OCI-LY1 (cell line): Measurements from ENCODE around the gene SIGLEC5.

Experiments
- H2AFZ ChIP-seq: fragments of 200-600 bp; sonication (generic), shearing (Covaris generic); 2 replicates; pipeline ENCODE4 v1.6.0; 2014; ENCODE audit warnings: antibody characterized with exemption, mild to moderate bottlenecking, low read length
- H3F3A ChIP-seq: fragments of 200-600 bp; sonication (generic), shearing (Covaris generic); 2 replicates; pipeline ENCODE4 v1.6.0; 2014; ENCODE audit warnings: mild to moderate bottlenecking, antibody characterized with exemption, low read length, moderate library complexity; ENCODE audit not compliant: insufficient read depth
- H3K27ac ChIP-seq: fragments of 200-600 bp; sonication (generic); 2 replicates; pipeline ENCODE4 v1.5.1; 2014; ENCODE audit warnings: low read length, mixed run types, mild to moderate bottlenecking, low read depth; ENCODE audit not compliant: poor library complexity, severe bottlenecking
- H3K27me3 ChIP-seq: fragments of 200-600 bp; sonication (generic); 2 replicates; pipeline ENCODE4 v1.6.0; 2014; ENCODE audit warnings: antibody characterized with exemption, mild to moderate bottlenecking, low read length, moderate library complexity; ENCODE audit not compliant: insufficient read depth
- H3K36me3 ChIP-seq: fragments of 200-600 bp; sonication (generic); 2 replicates; pipeline ENCODE4 v1.6.1; 2014; ENCODE audit warnings: mild to moderate bottlenecking, antibody characterized with exemption, low read length, moderate library complexity, mixed read lengths; ENCODE audit not compliant: insufficient read depth
- H3K4me1 ChIP-seq: fragments of 200-600 bp; sonication (generic); 2 replicates; pipeline ENCODE4 v1.5.1; 2014; ENCODE audit warnings: mild to moderate bottlenecking, low read length, moderate library complexity; ENCODE audit not compliant: insufficient read depth, severe bottlenecking
- H3K4me2 ChIP-seq: fragments of 200-600 bp; sonication (generic), shearing (Covaris generic); 2 replicates; pipeline ENCODE4 v1.6.1; 2014; ENCODE audit warnings: low read length
- H3K4me3 ChIP-seq: fragments of 200-600 bp; sonication (generic); 2 replicates; pipeline ENCODE4 v1.5.1; 2014; ENCODE audit warnings: low read length, low read depth, mild to moderate bottlenecking, mixed read lengths; ENCODE audit not compliant: poor library complexity, severe bottlenecking
- H3K79me2 ChIP-seq: fragments of 200-600 bp; shearing (Covaris generic); 2 replicates; pipeline ENCODE4 v1.6.1; 2016; ENCODE audit warnings: mixed run types, low read length, mixed read lengths; ENCODE audit not compliant: insufficient read depth
- H3K9ac ChIP-seq: fragments of 200-600 bp; sonication (generic), shearing (Covaris generic); 2 replicates; pipeline ENCODE4 v1.6.1; 2014; ENCODE audit warnings: mild to moderate bottlenecking, low read length, mixed read lengths
- H3K9me2 ChIP-seq: fragments of 200-600 bp; sonication (generic), shearing (Covaris generic); 2 replicates; pipeline ENCODE4 v1.6.1; 2014; ENCODE audit warnings: low read depth, mild to moderate bottlenecking, low read length, mixed read lengths
- H3K9me3 ChIP-seq: fragments of 200-600 bp; shearing (Covaris generic); 2 replicates; pipeline ENCODE4 v1.6.1; 2014; ENCODE audit warnings: low read length, mixed read lengths
- H4K20me1 ChIP-seq: fragments of 200-600 bp; sonication (generic), shearing (Covaris generic); 2 replicates; pipeline ENCODE4 v1.6.0; 2016; ENCODE audit warnings: mild to moderate bottlenecking, low read length; ENCODE audit not compliant: insufficient read depth
- CTCF ChIP-seq: fragments of 200-600 bp; sonication (generic), shearing (Covaris generic); IDR thresholded peaks from 2 replicates; pipeline ENCODE4 v1.5.1; 2017; ENCODE audit warnings: mild to moderate bottlenecking, antibody characterized with exemption, low read length, moderate library complexity, mixed read lengths
- EZH2 ChIP-seq: fragments of 200-600 bp; sonication (generic), shearing (Covaris generic); IDR thresholded peaks from 2 replicates; pipeline ENCODE4 v1.8.0; 2017; ENCODE audit warnings: borderline replicate concordance, mixed run types, mild to moderate bottlenecking, antibody characterized with exemption, low read length, moderate library complexity, mixed read lengths

The SIGLEC5 gene

GRCh38 chr19:51660975-51661600 is 30.9 kb upstream of the SIGLEC5 start:
- TF ChIP-seq CTCF (peak; percentile 50), EZH2 (no peak)
- no peaks in the 10 kb centered on the region for H3K4me1 ChIP-seq
- no peaks in the 10 kb centered on the region for H3F3A ChIP-seq
- H3K9ac ChIP-seq = no peak overlapping the region
- H4K20me1 ChIP-seq = no peaks in the 10 kb centered on the region
- no peaks in the 10 kb centered on the region for H3K27me3 ChIP-seq
- no peak overlapping the region for H3K27ac ChIP-seq
- H3K4me2 ChIP-seq = no peak overlapping the region
- H3K4me3 ChIP-seq = no peak overlapping the region
- H3K9me3 ChIP-seq = no peaks in the 10 kb centered on the region
- H2AFZ ChIP-seq = no peak overlapping the region
- no peaks in the 10 kb centered on the region for H3K79me2 ChIP-seq
- H3K9me2 ChIP-seq = no peaks in the 10 kb centered on the region
- H3K36me3 ChIP-seq = no peaks in the 10 kb centered on the region

GRCh38 chr19:51654783-51655182 is 24.6 kb upstream of the SIGLEC5 start:
- H3K4me1 ChIP-seq = no peaks in the 10 kb centered on the region
- no peaks in the 10 kb centered on the region for H3F3A ChIP-seq
- H3K4me2 ChIP-seq = no peak overlapping the region
- H3K9ac ChIP-seq = no peak overlapping the region
- no peak overlapping the region for H2AFZ ChIP-seq
- TF ChIP-seq CTCF (peak; percentile 20; the same call in 1 of the 2 replicates), EZH2 (no peak)
- H3K27me3 ChIP-seq = no peaks in the 10 kb centered on the region
- H3K9me2 ChIP-seq = no peaks in the 10 kb centered on the region
- no peak overlapping the region for H3K27ac ChIP-seq
- no peak overlapping the region for H3K4me3 ChIP-seq
- no peaks in the 10 kb centered on the region for H3K79me2 ChIP-seq
- no peaks in the 10 kb centered on the region for H4K20me1 ChIP-seq
- no peaks in the 10 kb centered on the region for H3K36me3 ChIP-seq
- no peaks in the 10 kb centered on the region for H3K9me3 ChIP-seq

GRCh38 chr19:51653162-51653561 is 23.0 kb upstream of the SIGLEC5 start:
- Histone ChIP-seq H3K79me2 (no peaks in the 10 kb centered on the region), H3K9me3 (no peaks in the 10 kb centered on the region), H3K9ac (no peak overlapping the region), H3K4me1 (no peaks in the 10 kb centered on the region), H3F3A (no peaks in the 10 kb centered on the region), H3K36me3 (no peaks in the 10 kb centered on the region), H3K27ac (no peak overlapping the region), H3K4me3 (no peak overlapping the region), H3K27me3 (no peaks in the 10 kb centered on the region), H3K9me2 (no peaks in the 10 kb centered on the region), H3K4me2 (no peak overlapping the region), H2AFZ (no peak overlapping the region), H4K20me1 (no peaks in the 10 kb centered on the region)
- TF ChIP-seq EZH2 (no peak), CTCF (no peak)
